Transverse colon (tissue), 4 donors: Measurements from ENCODE around the gene SH2B3. TPM values are rescaled to one million over a fixed set of nuclear protein-coding genes. Genes with fewer than 3 reads are reported as not detected.
A peak's percentile ranks its signal among the peaks of the same experiment; 100 is the strongest.

Source experiments
- DNase-seq: peaks from one replicate; pipeline ENCODE4 v3.0.0-alpha.2; 2019
- H3K27ac ChIP-seq, 4 donors: fragments of 200-600 bp; sonication (generic); 2 replicates each; pipeline ENCODE4 v1.5.1; 2016 to 2018; ENCODE audit warnings: inconsistent platforms in 4 of 4
- H3K27me3 ChIP-seq: fragments of 200-600 bp; sonication (generic); 2 replicates; pipeline ENCODE4 v1.5.1; 2017; ENCODE audit warnings: inconsistent platforms
- H3K36me3 ChIP-seq, 4 donors: fragments of 200-600 bp; sonication (generic); 2 replicates each; pipeline ENCODE4 v1.5.1; 2017 to 2019; ENCODE audit warnings: inconsistent platforms in 4 of 4
- H3K4me1 ChIP-seq, 4 donors: fragments of 200-600 bp; sonication (generic); 2 replicates each; pipeline ENCODE4 v1.5.1; 2017 to 2020; ENCODE audit warnings: inconsistent platforms in 4 of 4
- H3K4me3 ChIP-seq, 4 donors: fragments of 200-600 bp; sonication (generic); 1 replicate in 1 of 4; 2 replicates in 3 of 4; pipeline versions ENCODE4 v1.5.1 to v1.6.1; 2017 to 2019; ENCODE audit warnings: inconsistent platforms in 4 of 4
- H3K9me3 ChIP-seq, 2 donors: fragments of 200-600 bp; sonication (generic); 2 replicates each; pipeline ENCODE4 v1.5.1; 2017 to 2019; ENCODE audit warnings: inconsistent platforms in 2 of 2
- EP300 ChIP-seq: sonication (generic); formaldehyde crosslinking; IDR thresholded peaks from one replicate; pipeline ENCODE4 v1.6.1; 2017; ENCODE audit warnings: antibody characterized with exemption, low read depth
- POLR2A ChIP-seq: fragments of 450-650 bp; IDR thresholded peaks from one replicate; pipeline ENCODE4 v1.6.1; 2016; ENCODE audit warnings: antibody characterized with exemption, mild to moderate bottlenecking, moderate library complexity
- POLR2AphosphoS5 ChIP-seq, 3 donors: sonication (generic); formaldehyde crosslinking; IDR thresholded peaks; one replicate each; pipeline ENCODE4 v1.6.1; 2016; ENCODE audit warnings: antibody characterized with exemption in 3 of 3
- WGBS, 2 donors: methylation state at CpG; one replicate each; pipeline ENCODE4 v1.1.5; 2018; ENCODE audit warnings: low coverage in 1 of 2; 5-methylcytosine and 5-hydroxymethylcytosine counted together
- in situ Hi-C, 4 donors: fragments of 200-750 bp; cut with MboI; loops; one replicate each; pipeline versions ENCODE4 v1.15.0 to v1.15.1; 2017; ENCODE audit warnings: low sequenced_read_pairs in 3 of 4, low pct_ligation_motif_present in 1 of 4, low pct_unique_long_range_greater_than_20kb in 1 of 4
- intact Hi-C: fragments of 100-400 bp; cut with DNase I; formaldehyde crosslinking; loops from one replicate; pipeline ENCODE4 v1.15.1; 2023; ENCODE audit warnings: low total_unique reads
- total RNA-seq, 4 donors: library from RNA; depleted of rRNA; stranded (reverse); fragments of >200 nt; gene quantifications; one replicate each; pipeline ENCODE4 v1.1.0, GENCODE V29; 2016
- TF ChIP-seq, protein P1 (sequence below), 5 experiments: fragments of 200-600 bp in 3 of 5; fragments of 450-650 bp in 2 of 5; sonication (generic) in 3 of 5; IDR thresholded peaks; 1 replicate in 2 of 5; 2 replicates in 3 of 5; pipeline ENCODE4 v1.5.1; 2016 to 2017; ENCODE audit warnings: antibody characterized with exemption in 5 of 5, inconsistent platforms in 3 of 5, mild to moderate bottlenecking in 2 of 5, moderate library complexity in 1 of 5

SH2B3 gene
- total RNA-seq, 4 donors from 2014 or later: 22.3 to 99.1 (median 43.6) TPM

- Histone ChIP-seq H3K4me3 (no peak overlapping the region), H3K27me3 (no peaks in the 10 kb centered on the region), H3K4me1 (peaks cover 20 to 62% (median 35%) of the 10 kb centered on the region in 4 donors), H3K27ac (peak overlapping the region; percentile 72 to 93 (median 88)), H3K9me3 (no peaks in the 10 kb centered on the region), H3K36me3 (no peaks in the 10 kb centered on the region)
- no peak for DNase-seq
- 67 to 69% methylated on average over 2 to 13 of the region's 15 CpGs for WGBS, 2 donors
- no peak for TF ChIP-seq POLR2AphosphoS5 (IDR thresholded peaks at IDR 0.05)
- TF ChIP-seq EP300: no peak
- TF ChIP-seq POLR2A: no peak
- TF ChIP-seq, protein P1, sequence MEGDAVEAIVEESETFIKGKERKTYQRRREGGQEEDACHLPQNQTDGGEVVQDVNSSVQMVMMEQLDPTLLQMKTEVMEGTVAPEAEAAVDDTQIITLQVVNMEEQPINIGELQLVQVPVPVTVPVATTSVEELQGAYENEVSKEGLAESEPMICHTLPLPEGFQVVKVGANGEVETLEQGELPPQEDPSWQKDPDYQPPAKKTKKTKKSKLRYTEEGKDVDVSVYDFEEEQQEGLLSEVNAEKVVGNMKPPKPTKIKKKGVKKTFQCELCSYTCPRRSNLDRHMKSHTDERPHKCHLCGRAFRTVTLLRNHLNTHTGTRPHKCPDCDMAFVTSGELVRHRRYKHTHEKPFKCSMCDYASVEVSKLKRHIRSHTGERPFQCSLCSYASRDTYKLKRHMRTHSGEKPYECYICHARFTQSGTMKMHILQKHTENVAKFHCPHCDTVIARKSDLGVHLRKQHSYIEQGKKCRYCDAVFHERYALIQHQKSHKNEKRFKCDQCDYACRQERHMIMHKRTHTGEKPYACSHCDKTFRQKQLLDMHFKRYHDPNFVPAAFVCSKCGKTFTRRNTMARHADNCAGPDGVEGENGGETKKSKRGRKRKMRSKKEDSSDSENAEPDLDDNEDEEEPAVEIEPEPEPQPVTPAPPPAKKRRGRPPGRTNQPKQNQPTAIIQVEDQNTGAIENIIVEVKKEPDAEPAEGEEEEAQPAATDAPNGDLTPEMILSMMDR (IDR thresholded peaks at IDR 0.05): no peak
- intact Hi-C loops: no loop called here
- in situ Hi-C loops: no loop called here
Measured at GRCh38 chr12:111412007-111412829, 6.5 kb downstream of the SH2B3 start.

GRCh38 chr12:111412830-111413441, 7.2 kb downstream of the SH2B3 start:
- in situ Hi-C loops (no loop called here), intact Hi-C loops (no loop called here)
- Histone ChIP-seq H3K36me3 (no peaks in the 10 kb centered on the region), H3K4me3 (no peak overlapping the region), H3K4me1 (peaks cover 15 to 55% (median 34%) of the 10 kb centered on the region in 4 donors), H3K27me3 (no peaks in the 10 kb centered on the region), H3K9me3 (no peaks in the 10 kb centered on the region), H3K27ac (peak overlapping the region; percentile 28 to 93 (median 80))
- DNase-seq: no peak
- TF ChIP-seq EP300: no peak
- TF ChIP-seq POLR2AphosphoS5 (IDR thresholded peaks at IDR 0.05): no peak
- TF ChIP-seq, protein P1 (IDR thresholded peaks at IDR 0.05): no peak
- no peak for TF ChIP-seq POLR2A
- 70% methylated on average over 6 of the region's 6 CpGs; no CpG with 5 or more reads in 1 of the 2 donors for WGBS, 2 donors

DNA sequence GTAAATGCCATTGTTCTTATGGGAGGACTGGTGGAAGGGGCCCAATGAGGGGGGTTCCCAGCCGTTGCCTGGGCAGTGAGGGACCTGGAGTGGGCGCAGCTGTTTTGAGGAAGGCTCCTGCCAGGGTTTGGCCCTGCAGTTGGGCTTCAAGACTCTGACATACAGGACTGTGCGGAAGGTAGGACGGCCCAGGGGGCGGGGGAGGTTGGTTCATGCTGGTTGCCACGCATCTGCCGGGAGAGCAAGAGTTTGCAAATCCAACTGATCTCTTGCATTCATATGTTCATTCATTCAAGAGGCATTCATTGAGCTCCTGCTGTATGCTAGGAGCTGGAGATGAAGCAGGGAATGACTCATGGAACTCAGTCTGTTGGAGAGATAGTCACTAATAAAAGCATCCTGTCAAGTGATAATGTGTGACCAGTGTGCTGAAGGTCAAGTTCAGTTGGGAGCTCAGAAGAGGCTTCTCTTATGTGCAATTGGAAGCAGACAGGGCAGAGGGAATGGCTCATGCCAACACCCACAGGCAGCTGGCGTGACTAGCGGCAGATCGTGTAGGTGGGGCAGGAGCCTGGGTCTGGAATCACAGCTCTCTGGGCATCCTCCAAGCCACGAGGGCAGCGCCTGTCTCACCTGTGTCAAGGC, 7.8 kb downstream of the SH2B3 start:
- Histone ChIP-seq H3K36me3 (peaks cover 0 to 2% (median under 1%) of the 10 kb centered on the region in 4 donors), H3K27ac (peak overlapping the region in 3 of 4 donors; percentile 6 to 93 (median 9)), H3K4me1 (peaks cover 14 to 52% (median 34%) of the 10 kb centered on the region in 4 donors), H3K9me3 (no peaks in the 10 kb centered on the region), H3K27me3 (no peaks in the 10 kb centered on the region), H3K4me3 (no peak overlapping the region)
- 67% methylated on average over 12 of the region's 12 CpGs; no CpG with 5 or more reads in 1 of the 2 donors for WGBS, 2 donors
- TF ChIP-seq, protein P1 (IDR thresholded peaks at IDR 0.05): no peak
- no peak for TF ChIP-seq POLR2A
- no peak for TF ChIP-seq POLR2AphosphoS5 (IDR thresholded peaks at IDR 0.05)
- TF ChIP-seq EP300: no peak
- intact Hi-C loops: no loop called here
- in situ Hi-C loops: no loop called here
- DNase-seq: peak; percentile 56

DNA sequence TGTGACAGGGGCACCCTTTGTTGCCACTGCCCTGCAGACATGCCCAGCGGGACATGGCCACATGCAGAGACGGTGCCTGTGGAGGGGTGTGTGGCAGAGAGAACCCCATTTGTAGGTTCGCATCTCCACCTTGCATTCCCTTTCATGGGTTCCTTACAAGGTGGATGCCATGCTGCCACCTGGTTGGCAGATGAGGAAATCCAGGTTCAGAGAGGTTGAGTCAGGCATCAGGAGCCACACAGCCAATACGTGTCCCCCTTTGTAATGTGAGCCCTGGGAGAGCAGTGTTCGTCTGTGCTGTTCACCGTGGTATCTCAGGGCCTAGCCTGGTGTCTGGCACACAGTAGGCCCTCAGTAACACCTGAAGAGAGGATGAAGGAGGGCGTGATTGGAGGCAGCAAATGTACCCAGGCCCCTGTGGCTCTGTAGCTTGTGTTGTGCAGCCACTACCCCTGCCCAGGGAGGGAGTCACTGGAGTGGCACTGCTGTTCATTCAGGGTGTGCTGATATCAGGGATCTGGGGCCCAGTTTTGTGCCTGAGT, 9.1 kb downstream of the SH2B3 start:
- H3K36me3 ChIP-seq: peaks cover 0 to 7% (median 3%) of the 10 kb centered on the region in 4 donors
- H3K4me1 ChIP-seq: peaks cover 7 to 40% (median 28%) of the 10 kb centered on the region in 4 donors
- no peak overlapping the region for H3K27ac ChIP-seq
- in situ Hi-C loops (no loop called here), intact Hi-C loops (no loop called here)
- TF ChIP-seq POLR2A: no peak
- no peak for TF ChIP-seq POLR2AphosphoS5 (IDR thresholded peaks at IDR 0.05)
- TF ChIP-seq, protein P1 (IDR thresholded peaks at IDR 0.05): no peak
- no peak for TF ChIP-seq EP300
- 95% methylated on average over 7 of the region's 7 CpGs; no CpG with 5 or more reads in 1 of the 2 donors for WGBS, 2 donors
- H3K9me3 ChIP-seq: no peaks in the 10 kb centered on the region
- no peak for DNase-seq
- no peaks in the 10 kb centered on the region for H3K27me3 ChIP-seq
- H3K4me3 ChIP-seq: no peak overlapping the region
